OCI-LY7 (cell line): Measurements from ENCODE around the gene RLN3.

Experiments used
- EZH2phosphoT487 ChIP-seq: fragments of 200-600 bp; sonication (generic); IDR thresholded peaks from 2 replicates; pipeline ENCODE4 v1.6.1; 2018; ENCODE audit warnings: low read depth, borderline replicate concordance, mild to moderate bottlenecking, mixed run types, antibody characterized with exemption, low read length, moderate library complexity, mixed read lengths
- TF ChIP-seq, protein P1 (sequence below): fragments of 200-600 bp; sonication (generic); conservative IDR thresholded peaks from 2 replicates; pipeline ENCODE4 v1.5.1; 2014; ENCODE audit warnings: mild to moderate bottlenecking, antibody characterized with exemption, low read length, moderate library complexity, mixed read lengths

DNA sequence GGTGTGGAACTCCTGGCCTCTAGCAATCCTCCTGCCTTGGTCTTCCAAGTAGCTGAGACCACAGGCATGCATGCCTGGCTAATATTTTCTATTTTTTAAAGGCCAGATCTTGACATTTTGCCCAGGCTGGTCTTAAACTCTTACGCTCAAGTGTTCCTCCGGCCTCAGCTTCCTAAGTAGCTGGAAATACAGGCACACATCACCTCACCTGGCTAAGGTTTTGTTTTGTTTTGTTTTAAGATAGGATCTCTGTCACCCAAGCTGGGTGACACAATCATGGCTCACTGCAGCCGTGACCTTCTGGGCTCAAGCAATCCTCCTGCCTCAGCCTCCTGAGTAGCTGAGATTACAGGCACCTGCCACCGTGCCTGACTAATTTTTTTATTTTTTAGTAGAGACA, 5.5 kb upstream of the RLN3 start:
- TF ChIP-seq, protein P1, sequence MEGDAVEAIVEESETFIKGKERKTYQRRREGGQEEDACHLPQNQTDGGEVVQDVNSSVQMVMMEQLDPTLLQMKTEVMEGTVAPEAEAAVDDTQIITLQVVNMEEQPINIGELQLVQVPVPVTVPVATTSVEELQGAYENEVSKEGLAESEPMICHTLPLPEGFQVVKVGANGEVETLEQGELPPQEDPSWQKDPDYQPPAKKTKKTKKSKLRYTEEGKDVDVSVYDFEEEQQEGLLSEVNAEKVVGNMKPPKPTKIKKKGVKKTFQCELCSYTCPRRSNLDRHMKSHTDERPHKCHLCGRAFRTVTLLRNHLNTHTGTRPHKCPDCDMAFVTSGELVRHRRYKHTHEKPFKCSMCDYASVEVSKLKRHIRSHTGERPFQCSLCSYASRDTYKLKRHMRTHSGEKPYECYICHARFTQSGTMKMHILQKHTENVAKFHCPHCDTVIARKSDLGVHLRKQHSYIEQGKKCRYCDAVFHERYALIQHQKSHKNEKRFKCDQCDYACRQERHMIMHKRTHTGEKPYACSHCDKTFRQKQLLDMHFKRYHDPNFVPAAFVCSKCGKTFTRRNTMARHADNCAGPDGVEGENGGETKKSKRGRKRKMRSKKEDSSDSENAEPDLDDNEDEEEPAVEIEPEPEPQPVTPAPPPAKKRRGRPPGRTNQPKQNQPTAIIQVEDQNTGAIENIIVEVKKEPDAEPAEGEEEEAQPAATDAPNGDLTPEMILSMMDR, result no peak
- no peak for TF ChIP-seq EZH2phosphoT487
